ENCODE data around the gene EFNA2. TPM values are rescaled to one million over a fixed set of nuclear protein-coding genes. Genes with fewer than 3 reads are reported as not detected.

The EFNA2 gene
- total RNA-seq, 1 donor from 2014 or later: not detected

GRCh38 chr19:1293782-1294604, 8.3 kb downstream of the EFNA2 start:
- no peak for TF ChIP-seq CTCF (IDR thresholded peaks at IDR 0.05)
- H3K27ac ChIP-seq: no peak overlapping the region
- no peaks in the 10 kb centered on the region for H3K9me3 ChIP-seq
- ATAC-seq: no peak
- H3K36me3 ChIP-seq: no peaks in the 10 kb centered on the region
- peaks cover 82% of the 10 kb centered on the region for H3K27me3 ChIP-seq (ENCODE audit: low read depth)
- intact Hi-C loops (cut with DNase I): no loop called here
- DNase-seq: no peak
- peaks cover 3% of the 10 kb centered on the region for H3K4me1 ChIP-seq
- no peak overlapping the region for H3K4me3 ChIP-seq

GRCh38 chr19:1294688-1295087, 9.0 kb downstream of the EFNA2 start:
- no peaks in the 10 kb centered on the region for H3K9me3 ChIP-seq
- no peak overlapping the region for H3K4me3 ChIP-seq
- no peak for TF ChIP-seq CTCF (IDR thresholded peaks at IDR 0.05)
- no peak overlapping the region for H3K27ac ChIP-seq
- DNase-seq (no peak), ATAC-seq (no peak)
- intact Hi-C loops (cut with DNase I): no loop called here
- peaks cover 3% of the 10 kb centered on the region for H3K4me1 ChIP-seq
- peaks cover 76% of the 10 kb centered on the region for H3K27me3 ChIP-seq (ENCODE audit: low read depth)
- no peaks in the 10 kb centered on the region for H3K36me3 ChIP-seq

GRCh38 chr19:1295169-1296012, 9.7 kb downstream of the EFNA2 start:
- DNase-seq (no peak), ATAC-seq (peak; percentile 25 to 31)
- no peak overlapping the region for H3K27ac ChIP-seq
- intact Hi-C loops (cut with DNase I): no loop called here
- no peak for TF ChIP-seq CTCF (IDR thresholded peaks at IDR 0.05)
- no peak overlapping the region for H3K4me3 ChIP-seq
- H3K4me1 ChIP-seq: peaks cover 3% of the 10 kb centered on the region
- no peaks in the 10 kb centered on the region for H3K9me3 ChIP-seq
- H3K36me3 ChIP-seq: no peaks in the 10 kb centered on the region
- peaks cover 71% of the 10 kb centered on the region for H3K27me3 ChIP-seq (ENCODE audit: low read depth)

GRCh38 chr19:1296078-1296477, 10.4 kb downstream of the EFNA2 start:
- Histone ChIP-seq H3K27me3 (ENCODE audit: low read depth) (peaks cover 64% of the 10 kb centered on the region), H3K36me3 (no peaks in the 10 kb centered on the region), H3K27ac (no peak overlapping the region), H3K4me1 (peaks cover 3% of the 10 kb centered on the region), H3K4me3 (no peak overlapping the region), H3K9me3 (no peaks in the 10 kb centered on the region)
- ATAC-seq: no peak
- intact Hi-C loops (cut with DNase I): no loop called here
- DNase-seq: no peak
- no peak for TF ChIP-seq CTCF (IDR thresholded peaks at IDR 0.05)

GRCh38 chr19:1296575-1297271, 11.1 kb downstream of the EFNA2 start:
- no peak for DNase-seq
- no peaks in the 10 kb centered on the region for H3K9me3 ChIP-seq
- no peaks in the 10 kb centered on the region for H3K36me3 ChIP-seq
- peaks cover 58% of the 10 kb centered on the region for H3K27me3 ChIP-seq (ENCODE audit: low read depth)
- no peak overlapping the region for H3K27ac ChIP-seq
- ATAC-seq: no peak
- peaks cover 3% of the 10 kb centered on the region for H3K4me1 ChIP-seq
- TF ChIP-seq CTCF (IDR thresholded peaks at IDR 0.05): no peak
- intact Hi-C loops (cut with DNase I): no loop called here
- no peak overlapping the region for H3K4me3 ChIP-seq
